ENCODE measurements around the gene CA4.
"Not testable (repeated sequence)": the region's sequence is repeated elsewhere in the genome, so short reads cannot be mapped to it uniquely, and the experiment has no call there.

The CA4 gene

DNA sequence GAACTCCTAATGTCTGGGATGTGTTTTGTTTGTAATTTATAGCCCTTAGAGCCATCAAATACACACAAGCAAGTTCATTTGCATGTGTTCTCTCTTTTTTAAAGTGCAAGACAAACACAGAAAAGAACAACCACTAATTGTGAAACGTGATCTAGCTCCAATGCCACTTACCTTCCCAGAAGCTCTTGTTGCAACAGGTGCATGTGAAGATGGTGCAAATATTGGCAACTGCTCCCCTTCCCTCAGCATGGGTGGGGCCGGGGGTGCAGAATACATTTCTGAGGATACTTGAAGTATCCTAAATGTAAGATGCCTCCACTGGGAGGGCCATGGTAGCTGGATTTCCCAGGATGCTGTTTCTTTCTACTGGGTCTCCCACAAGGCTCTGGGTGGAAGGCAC is 28.4 kb downstream of the CA4 start:
- DNase-seq: peak; percentile 69

DNA sequence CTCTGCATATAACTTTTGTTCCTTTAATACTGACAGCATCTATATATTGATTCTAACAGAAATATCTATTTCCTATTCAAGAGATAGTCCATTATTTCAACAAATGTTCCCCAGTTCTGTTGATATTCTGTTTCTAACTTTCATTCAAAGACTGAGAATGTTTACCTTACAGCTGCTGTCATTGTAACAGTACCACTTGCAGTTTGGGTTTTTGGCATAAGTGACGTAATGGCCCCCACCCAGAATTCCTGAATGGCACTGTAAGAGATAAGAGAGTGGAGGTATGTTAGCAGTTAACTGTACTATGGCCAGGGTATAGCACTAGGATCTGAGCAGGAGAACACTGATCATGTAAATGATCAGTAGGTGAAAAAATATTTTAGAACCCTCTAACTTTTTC is 30.6 kb downstream of the CA4 start:
- DNase-seq: not testable (repeated sequence)

- DNase-seq: not testable (repeated sequence)
Observed at GRCh38 chr17:60186372-60186771, 36.6 kb downstream of the CA4 start.

DNA sequence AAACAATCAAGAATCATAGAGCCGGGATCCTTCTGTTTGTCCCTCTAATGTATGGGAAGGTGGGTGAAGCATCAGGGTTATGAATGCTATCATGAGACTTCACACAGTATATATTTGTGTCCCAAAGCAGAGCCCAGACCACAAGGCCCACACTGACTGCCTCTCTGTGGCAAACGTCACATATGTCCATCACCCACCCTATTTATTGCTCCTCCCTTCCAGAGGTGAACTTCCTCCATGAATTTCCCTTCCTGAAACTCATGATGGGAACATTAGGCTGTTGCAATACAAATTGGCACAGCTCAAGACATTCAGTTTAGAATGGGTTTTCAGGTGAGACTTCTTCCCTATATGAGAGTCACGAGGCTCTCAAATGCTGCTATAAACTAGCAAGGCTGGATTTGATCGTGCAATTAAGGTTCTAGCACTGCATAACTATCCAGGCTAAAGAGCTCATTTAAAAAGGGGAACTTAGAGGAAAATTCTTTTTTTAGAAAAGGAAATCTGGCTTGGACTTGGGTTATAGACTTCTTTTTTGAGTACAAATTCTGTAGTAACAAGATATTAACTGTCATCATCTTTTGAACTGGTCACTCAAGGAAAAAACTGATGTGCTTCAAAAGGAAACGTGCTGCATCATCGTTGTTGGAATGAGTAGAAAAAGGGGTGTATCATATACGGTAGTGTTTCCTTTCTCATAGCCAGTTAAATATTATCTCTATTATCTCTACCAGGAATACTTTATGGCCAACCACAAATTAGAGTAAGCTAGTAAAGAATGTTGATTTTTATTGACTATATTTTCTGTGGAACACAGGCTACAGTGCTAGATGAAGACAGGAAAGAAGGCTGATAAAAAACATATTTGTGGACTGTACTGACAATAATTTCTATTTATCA is 37.3 kb downstream of the CA4 start:
- DNase-seq: not testable (repeated sequence)

GRCh38 chr17:60188759-60189158 is 39.0 kb downstream of the CA4 start:
- DNase-seq: no peak

- not testable (repeated sequence) for DNase-seq
Observed at GRCh38 chr17:60190032-60190431, 40.3 kb downstream of the CA4 start.

GRCh38 chr17:60193032-60193431 is 43.3 kb downstream of the CA4 start:
- DNase-seq: not testable (repeated sequence)

- no peak for DNase-seq
Observed at GRCh38 chr17:60193482-60193881, 43.7 kb downstream of the CA4 start.

- not testable (repeated sequence) for DNase-seq
Observed at GRCh38 chr17:60194141-60194540, 44.4 kb downstream of the CA4 start.

GRCh38 chr17:60198630-60199029 is 48.9 kb downstream of the CA4 start:
- not testable (repeated sequence) for DNase-seq

- DNase-seq: not testable (repeated sequence)
Observed at GRCh38 chr17:60205782-60206181, 56.0 kb downstream of the CA4 start.

DNA sequence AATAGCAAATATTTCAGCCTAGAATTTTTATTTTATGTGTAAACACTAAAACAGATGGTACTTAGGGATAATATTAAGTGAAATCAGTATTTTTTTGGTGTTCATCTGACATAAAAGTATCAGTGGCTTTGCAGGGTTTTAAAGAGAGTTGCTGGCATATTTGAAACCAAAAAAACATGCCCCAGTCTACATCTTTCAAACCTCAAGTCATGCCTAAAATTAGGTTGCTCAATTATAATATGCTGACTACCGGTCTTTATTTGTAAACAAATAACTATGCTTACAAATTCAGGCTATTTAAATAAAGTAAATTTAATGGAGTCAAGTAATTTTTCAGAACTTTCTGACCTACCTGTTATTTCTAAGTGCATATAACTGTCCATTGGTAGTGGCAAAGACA is 58.5 kb downstream of the CA4 start:
- not testable (repeated sequence) for DNase-seq

All from NCI-H1105 treated with DMSO at 0.1 percent for 48 hours (cell line).